ENCODE measurements around the gene MALT1.

MALT1 gene

DNA sequence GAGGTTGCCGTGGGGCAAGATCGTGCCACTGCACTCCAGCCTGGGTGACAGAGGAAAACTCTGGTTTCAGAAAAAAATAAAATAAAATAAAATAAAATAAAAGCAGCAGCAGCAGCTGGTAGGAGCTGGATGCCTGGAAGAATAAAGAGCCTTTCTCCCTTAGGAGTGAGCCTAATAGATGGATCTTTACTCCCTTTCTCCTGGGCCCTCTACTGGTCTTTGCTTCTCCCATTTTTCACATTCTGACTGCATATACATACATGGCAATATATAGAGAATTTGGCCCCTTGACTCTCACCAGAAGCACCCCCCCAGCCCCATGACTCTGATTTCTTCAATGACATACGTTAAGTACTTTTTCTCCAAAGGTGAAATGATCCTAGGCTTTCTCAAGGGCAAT lies 9.8 kb upstream of the MALT1 start:
- TF ChIP-seq, protein P1, sequence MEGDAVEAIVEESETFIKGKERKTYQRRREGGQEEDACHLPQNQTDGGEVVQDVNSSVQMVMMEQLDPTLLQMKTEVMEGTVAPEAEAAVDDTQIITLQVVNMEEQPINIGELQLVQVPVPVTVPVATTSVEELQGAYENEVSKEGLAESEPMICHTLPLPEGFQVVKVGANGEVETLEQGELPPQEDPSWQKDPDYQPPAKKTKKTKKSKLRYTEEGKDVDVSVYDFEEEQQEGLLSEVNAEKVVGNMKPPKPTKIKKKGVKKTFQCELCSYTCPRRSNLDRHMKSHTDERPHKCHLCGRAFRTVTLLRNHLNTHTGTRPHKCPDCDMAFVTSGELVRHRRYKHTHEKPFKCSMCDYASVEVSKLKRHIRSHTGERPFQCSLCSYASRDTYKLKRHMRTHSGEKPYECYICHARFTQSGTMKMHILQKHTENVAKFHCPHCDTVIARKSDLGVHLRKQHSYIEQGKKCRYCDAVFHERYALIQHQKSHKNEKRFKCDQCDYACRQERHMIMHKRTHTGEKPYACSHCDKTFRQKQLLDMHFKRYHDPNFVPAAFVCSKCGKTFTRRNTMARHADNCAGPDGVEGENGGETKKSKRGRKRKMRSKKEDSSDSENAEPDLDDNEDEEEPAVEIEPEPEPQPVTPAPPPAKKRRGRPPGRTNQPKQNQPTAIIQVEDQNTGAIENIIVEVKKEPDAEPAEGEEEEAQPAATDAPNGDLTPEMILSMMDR (IDR thresholded peaks at IDR 0.05; ENCODE audit: control insufficient read depth, extremely low read depth, insufficient read depth): peak; percentile 33
- no peak overlapping the region for H3K4me3 ChIP-seq (ENCODE audit: low read depth, low read length)
- DNase-seq (ENCODE audit: low read depth): no peak

DNA sequence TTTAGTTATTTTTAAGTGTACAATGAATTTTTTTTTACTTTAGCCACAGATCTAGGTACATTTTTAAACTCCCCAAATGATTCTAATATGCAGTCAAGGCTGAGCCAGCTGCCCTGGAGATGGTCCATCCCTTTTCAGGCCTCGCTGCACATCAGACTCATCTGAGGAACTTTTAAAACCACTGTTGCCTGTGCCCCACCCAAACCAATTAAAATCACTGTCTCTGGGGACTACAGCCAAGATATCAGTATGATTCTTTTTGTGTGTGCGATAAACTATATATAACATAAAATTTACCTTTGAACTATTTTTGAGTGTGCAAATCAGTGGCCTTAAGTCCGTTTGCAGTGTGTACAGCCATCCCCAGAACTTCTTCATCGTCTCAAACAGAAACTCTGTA lies 9.1 kb upstream of the MALT1 start:
- TF ChIP-seq, protein P1 (IDR thresholded peaks at IDR 0.05; ENCODE audit: control insufficient read depth, extremely low read depth, insufficient read depth): no peak
- no peak for DNase-seq (ENCODE audit: low read depth)
- no peak overlapping the region for H3K4me3 ChIP-seq (ENCODE audit: low read depth, low read length)

DNA sequence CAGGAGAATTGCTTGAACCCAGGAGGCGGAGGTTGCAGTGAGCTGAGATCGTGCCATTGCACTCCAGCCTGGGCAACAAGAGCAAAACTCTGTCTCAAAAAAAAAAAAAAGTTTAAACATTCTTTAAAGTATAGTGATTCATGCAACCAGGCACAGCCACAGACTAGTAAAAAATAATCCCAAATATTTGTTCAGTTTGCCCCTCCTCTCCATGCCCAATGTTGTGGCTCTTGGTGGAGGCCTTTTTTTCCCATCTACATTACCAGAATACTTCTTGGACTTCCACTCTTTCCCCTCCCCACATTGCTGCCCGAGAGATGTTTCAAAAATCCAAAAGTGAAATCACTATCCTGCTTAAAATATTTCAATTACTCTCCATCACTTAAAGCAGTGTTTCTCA lies 5.1 kb upstream of the MALT1 start:
- DNase-seq (ENCODE audit: low read depth): no peak
- TF ChIP-seq, protein P1 (IDR thresholded peaks at IDR 0.05; ENCODE audit: control insufficient read depth, extremely low read depth, insufficient read depth): no peak
- H3K4me3 ChIP-seq (ENCODE audit: low read depth, low read length): no peak overlapping the region

DNA sequence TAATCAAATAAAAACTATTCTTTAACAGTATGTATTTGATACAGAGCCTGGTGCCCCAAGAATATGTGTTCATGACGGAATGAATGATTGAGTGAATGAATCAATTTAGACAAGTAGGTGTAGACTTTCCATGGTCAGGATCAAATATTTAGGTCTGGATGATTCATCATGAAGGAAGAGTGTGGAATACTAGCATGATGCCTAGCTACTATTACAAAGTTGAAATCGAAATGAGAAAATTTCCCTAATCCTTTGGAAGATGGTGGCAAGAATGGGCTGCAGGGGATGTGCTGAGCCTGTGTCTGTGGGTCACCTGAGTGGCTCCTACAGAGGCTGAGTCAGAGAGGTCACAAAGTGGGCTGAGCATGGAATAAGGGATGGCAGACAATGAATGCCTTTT lies 3.1 kb upstream of the MALT1 start:
- DNase-seq (ENCODE audit: low read depth): no peak
- no peak overlapping the region for H3K4me3 ChIP-seq (ENCODE audit: low read depth, low read length)
- TF ChIP-seq, protein P1 (IDR thresholded peaks at IDR 0.05; ENCODE audit: control insufficient read depth, extremely low read depth, insufficient read depth): no peak

DNA sequence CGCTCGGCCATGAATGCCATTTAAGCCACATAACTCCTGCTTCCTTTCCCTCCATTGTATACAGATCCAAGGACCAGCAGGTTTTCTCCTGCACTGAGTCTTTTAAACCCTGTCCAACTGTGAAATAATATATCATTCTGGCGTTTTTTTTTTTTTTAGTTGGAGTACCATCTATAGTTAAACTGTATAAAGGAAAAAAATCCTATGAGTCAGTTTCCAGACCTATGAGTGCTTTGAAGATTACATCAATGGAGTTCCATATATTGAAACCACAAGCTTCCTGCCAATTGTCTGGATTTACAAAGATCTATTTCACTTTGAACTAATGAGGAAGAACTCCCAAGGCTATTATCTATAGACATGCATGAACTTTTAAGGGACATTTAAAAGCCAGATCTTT lies 2.4 kb upstream of the MALT1 start:
- DNase-seq (ENCODE audit: low read depth): no peak
- H3K4me3 ChIP-seq (ENCODE audit: low read depth, low read length): no peak overlapping the region
- TF ChIP-seq, protein P1 (IDR thresholded peaks at IDR 0.05; ENCODE audit: control insufficient read depth, extremely low read depth, insufficient read depth): no peak

DNA sequence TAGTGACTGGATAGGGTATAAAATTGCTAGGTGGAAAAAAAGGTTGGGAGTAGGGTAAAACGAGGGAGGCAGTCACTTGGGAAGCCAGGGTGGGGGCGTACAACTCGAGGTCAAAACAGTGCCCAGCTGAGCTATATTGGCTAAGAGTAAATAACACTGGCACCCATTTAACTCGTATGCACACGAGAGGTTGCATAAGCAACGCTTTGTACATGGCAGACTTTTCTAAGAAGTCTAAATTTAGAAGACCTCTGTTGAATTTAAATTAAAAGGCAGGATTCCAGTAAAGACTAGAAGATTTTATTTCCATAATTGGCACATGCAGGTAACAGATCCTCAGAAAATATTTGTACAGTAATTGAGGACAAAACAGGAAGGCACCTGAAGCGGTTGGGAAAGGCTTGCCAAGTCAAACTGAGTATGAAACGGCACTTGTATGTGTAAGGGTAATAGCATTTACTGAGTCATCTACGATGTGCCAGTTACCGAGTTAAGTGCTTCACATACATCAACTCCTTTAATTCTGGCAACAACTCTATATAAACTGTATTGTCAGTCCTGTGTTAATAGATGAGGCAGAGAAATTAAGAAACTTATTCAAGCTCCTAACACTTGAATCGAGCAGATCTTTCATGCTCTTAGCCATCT lies 1.4 kb upstream of the MALT1 start:
- H3K4me3 ChIP-seq (ENCODE audit: low read depth, low read length): no peak overlapping the region; the same call in 1 of the 2 replicates
- DNase-seq (ENCODE audit: low read depth): peak; percentile 87
- TF ChIP-seq, protein P1 (IDR thresholded peaks at IDR 0.05; ENCODE audit: control insufficient read depth, extremely low read depth, insufficient read depth): no peak

Data from LNCaP clone FGC (cell line).